OCI-LY7 (cell line): Measurements from ENCODE around the gene PPFIBP1. TPM values are rescaled to one million over a fixed set of nuclear protein-coding genes. Genes with fewer than 3 reads are reported as not detected.

Experiments used
- BruUV-seq: library from RNA; stranded (reverse); fragments of 400-500 nt; replicated peaks from 2 replicates; lab custom pipeline; 2021; lab: Mats Ljungman, UMichigan
- CTCF ChIA-PET: fragments of 300-600 bp; sonication (Branson Sonifier 250); formaldehyde crosslinking; loops from one replicate; lab custom pipeline; 2022; ENCODE audit warnings: antibody characterized with exemption; ENCODE audit not compliant: unreplicated experiment; lab: Charles Lee
- POLR2A ChIA-PET: fragments of 300-600 bp; sonication (Branson Sonifier 250); formaldehyde crosslinking; loops from one replicate; lab custom pipeline; 2022; ENCODE audit warnings: antibody characterized with exemption; lab: Charles Lee
- DNase-seq: peaks from one replicate; pipeline ENCODE4 v3.0.0-alpha.2; 2015; ENCODE audit warnings: low spot score
- H2AFZ ChIP-seq: fragments of 200-600 bp; sonication (generic), shearing (Covaris generic); 2 replicates; pipeline ENCODE4 v1.6.1; 2014; ENCODE audit warnings: mild to moderate bottlenecking, antibody characterized with exemption, low read length, moderate library complexity
- H3K27ac ChIP-seq: fragments of 200-600 bp; sonication (generic); 2 replicates; pipeline ENCODE4 v1.5.1; 2014; ENCODE audit warnings: mixed run types, low read depth, mild to moderate bottlenecking, moderate library complexity, low read length, inconsistent platforms; ENCODE audit not compliant: poor library complexity, severe bottlenecking
- H3K36me3 ChIP-seq: fragments of 200-600 bp; sonication (generic); 2 replicates; pipeline ENCODE4 v1.6.1; 2014; ENCODE audit warnings: mild to moderate bottlenecking, antibody characterized with exemption, low read length, moderate library complexity, mixed read lengths; ENCODE audit not compliant: insufficient read depth
- H3K4me1 ChIP-seq: fragments of 200-600 bp; sonication (generic); 2 replicates; pipeline ENCODE4 v1.5.1; 2014; ENCODE audit warnings: mild to moderate bottlenecking, low read length; ENCODE audit not compliant: insufficient read depth, poor library complexity, severe bottlenecking
- H3K4me2 ChIP-seq: fragments of 200-600 bp; sonication (generic); 2 replicates; pipeline ENCODE4 v1.6.1; 2014; ENCODE audit warnings: mild to moderate bottlenecking, low read length
- H3K4me3 ChIP-seq: fragments of 200-600 bp; sonication (generic); 2 replicates; pipeline ENCODE4 v1.5.1; 2014; ENCODE audit warnings: mild to moderate bottlenecking, low read depth, low read length; ENCODE audit not compliant: poor library complexity, severe bottlenecking
- H3K79me2 ChIP-seq: fragments of 200-600 bp; sonication (generic); 2 replicates; pipeline ENCODE4 v1.6.1; 2016; ENCODE audit warnings: low read depth, mild to moderate bottlenecking, low read length, moderate library complexity, mixed read lengths; ENCODE audit not compliant: insufficient read depth
- H3K9me2 ChIP-seq: fragments of 200-600 bp; sonication (generic); 2 replicates; pipeline ENCODE4 v1.6.1; 2016; ENCODE audit warnings: mild to moderate bottlenecking, low read length, mixed read lengths; ENCODE audit not compliant: insufficient read depth
- H3K9me3 ChIP-seq: fragments of 200-600 bp; sonication (generic); 2 replicates; pipeline ENCODE4 v1.6.1; 2014; ENCODE audit warnings: mild to moderate bottlenecking, mixed run types, low read length, mixed read lengths
- H4K20me1 ChIP-seq: fragments of 200-600 bp; sonication (generic); 2 replicates; pipeline ENCODE4 v1.6.1; 2014; ENCODE audit warnings: mild to moderate bottlenecking, antibody characterized with exemption, low read length, moderate library complexity, mixed read lengths; ENCODE audit not compliant: insufficient read depth
- EZH2phosphoT487 ChIP-seq: fragments of 200-600 bp; sonication (generic); IDR thresholded peaks from 2 replicates; pipeline ENCODE4 v1.6.1; 2018; ENCODE audit warnings: low read depth, borderline replicate concordance, mild to moderate bottlenecking, mixed run types, antibody characterized with exemption, low read length, moderate library complexity, mixed read lengths
- intact Hi-C: fragments of 100-400 bp; cut with micrococcal nuclease; formaldehyde crosslinking; loops from one replicate; pipeline ENCODE4 v1.10.0; 2022; ENCODE audit not compliant: unreplicated experiment
- total RNA-seq, 2 experiments: library from RNA; depleted of rRNA in 1 of 2; stranded (reverse); fragments of >200 nt in 1 of 2; shearing (Covaris generic) in 1 of 2; gene quantifications; 2 replicates each; pipeline ENCODE4 v1.2.3, GENCODE V29; 2014 to 2022
- TF ChIP-seq, protein P1 (sequence below): fragments of 200-600 bp; sonication (generic); conservative IDR thresholded peaks from 2 replicates; pipeline ENCODE4 v1.5.1; 2014; ENCODE audit warnings: mild to moderate bottlenecking, antibody characterized with exemption, low read length, moderate library complexity, mixed read lengths

The PPFIBP1 gene
- total RNA-seq, 2 experiments from 2014 or later, result 7.3 to 14.6 TPM

DNA sequence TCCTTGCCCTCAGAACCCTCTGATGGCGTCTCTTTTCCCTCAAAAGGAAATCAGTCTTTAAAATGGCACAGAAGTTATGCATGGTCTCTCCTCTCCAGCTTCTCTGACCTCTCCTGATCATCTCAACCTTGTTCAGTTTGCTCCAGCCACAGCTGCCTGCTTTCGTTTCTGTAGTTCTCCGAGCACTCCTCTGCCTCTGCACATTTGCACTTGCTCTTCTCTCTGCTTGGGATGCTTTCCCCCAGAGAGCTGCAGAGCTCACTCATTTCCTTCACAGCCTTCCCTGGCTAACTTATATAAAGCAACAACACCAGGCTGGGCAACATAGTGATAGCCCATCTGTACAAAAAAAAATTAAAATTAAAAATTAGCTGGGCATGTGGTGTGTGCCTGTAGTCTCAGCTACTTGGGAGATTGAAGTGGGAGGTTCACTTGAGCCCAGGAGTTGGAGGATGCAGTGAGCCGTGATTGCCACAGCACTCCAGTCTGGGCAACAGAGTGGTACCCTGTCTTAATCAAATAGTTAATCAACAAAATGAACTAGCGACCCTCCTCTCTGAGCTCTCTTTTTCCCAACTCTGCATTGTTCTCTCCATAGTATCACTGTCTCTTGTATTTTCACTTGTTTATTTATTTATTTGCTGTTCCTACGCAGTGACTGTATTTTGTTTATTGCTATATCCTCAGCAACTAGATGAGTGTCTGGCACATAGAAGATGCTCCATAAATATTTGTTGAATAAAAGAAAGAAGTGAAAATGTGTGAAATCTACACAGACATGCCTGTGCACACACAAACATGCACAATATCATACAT lies 37.7 kb downstream of the PPFIBP1 start:
- H3K4me1 ChIP-seq, result no peaks in the 10 kb centered on the region
- intact Hi-C loops, result no loop called here
- ChIA-PET CTCF (no interaction called here), POLR2A (interaction anchor here (0.6 to 1.0 kb wide), 7 partner anchors 14 to 269 kb away, joined by 3 to 6 read pairs (median 3); partner anchors contain the start of gene PPFIBP1)
- no peak for DNase-seq
- H3K36me3 ChIP-seq, result no peaks in the 10 kb centered on the region
- H3K27ac ChIP-seq, result no peak overlapping the region
- H3K9me3 ChIP-seq, result no peaks in the 10 kb centered on the region
- no peak for TF ChIP-seq EZH2phosphoT487
- TF ChIP-seq, protein P1, sequence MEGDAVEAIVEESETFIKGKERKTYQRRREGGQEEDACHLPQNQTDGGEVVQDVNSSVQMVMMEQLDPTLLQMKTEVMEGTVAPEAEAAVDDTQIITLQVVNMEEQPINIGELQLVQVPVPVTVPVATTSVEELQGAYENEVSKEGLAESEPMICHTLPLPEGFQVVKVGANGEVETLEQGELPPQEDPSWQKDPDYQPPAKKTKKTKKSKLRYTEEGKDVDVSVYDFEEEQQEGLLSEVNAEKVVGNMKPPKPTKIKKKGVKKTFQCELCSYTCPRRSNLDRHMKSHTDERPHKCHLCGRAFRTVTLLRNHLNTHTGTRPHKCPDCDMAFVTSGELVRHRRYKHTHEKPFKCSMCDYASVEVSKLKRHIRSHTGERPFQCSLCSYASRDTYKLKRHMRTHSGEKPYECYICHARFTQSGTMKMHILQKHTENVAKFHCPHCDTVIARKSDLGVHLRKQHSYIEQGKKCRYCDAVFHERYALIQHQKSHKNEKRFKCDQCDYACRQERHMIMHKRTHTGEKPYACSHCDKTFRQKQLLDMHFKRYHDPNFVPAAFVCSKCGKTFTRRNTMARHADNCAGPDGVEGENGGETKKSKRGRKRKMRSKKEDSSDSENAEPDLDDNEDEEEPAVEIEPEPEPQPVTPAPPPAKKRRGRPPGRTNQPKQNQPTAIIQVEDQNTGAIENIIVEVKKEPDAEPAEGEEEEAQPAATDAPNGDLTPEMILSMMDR, result no peak
- no peaks in the 10 kb centered on the region for H4K20me1 ChIP-seq
- H3K4me3 ChIP-seq, result no peak overlapping the region
- no peak overlapping the region for H2AFZ ChIP-seq
- H3K79me2 ChIP-seq, result no peaks in the 10 kb centered on the region
- H3K4me2 ChIP-seq, result no peak overlapping the region
- BruUV-seq, result no TSS peak
- H3K9me2 ChIP-seq, result no peaks in the 10 kb centered on the region

DNA sequence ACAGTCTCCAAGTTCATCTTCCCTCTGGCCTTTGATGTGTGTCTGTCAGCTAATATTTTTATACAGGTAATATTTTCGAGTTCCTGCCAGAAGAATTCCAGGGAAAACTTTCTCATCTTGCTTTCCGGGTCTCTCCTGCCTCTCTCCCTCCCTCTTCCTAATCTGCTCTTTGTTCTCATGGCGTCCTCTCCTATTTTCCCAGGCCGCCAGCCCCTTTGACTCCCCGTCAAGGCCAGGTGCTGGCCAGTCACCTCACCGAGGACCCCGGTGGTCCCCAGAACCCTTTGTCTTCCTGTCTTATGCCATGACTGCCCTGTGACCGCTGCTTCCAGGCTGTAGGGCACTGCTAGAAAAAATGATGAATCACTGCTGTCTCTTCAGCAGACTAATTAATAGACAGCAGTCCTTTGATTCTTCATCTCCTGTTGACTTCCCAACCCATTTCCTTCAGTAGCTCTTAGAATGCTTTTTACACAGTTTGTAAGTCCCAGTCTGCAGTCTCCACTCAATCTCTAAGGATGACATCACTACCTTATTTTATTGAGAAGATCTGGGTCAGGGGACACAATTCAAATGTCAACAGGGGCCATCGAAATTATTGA lies 40.7 kb downstream of the PPFIBP1 start:
- H3K4me1 ChIP-seq, result no peaks in the 10 kb centered on the region
- no peaks in the 10 kb centered on the region for H3K79me2 ChIP-seq
- H3K9me2 ChIP-seq, result no peaks in the 10 kb centered on the region
- H3K4me2 ChIP-seq, result no peak overlapping the region
- H4K20me1 ChIP-seq, result no peaks in the 10 kb centered on the region
- no peaks in the 10 kb centered on the region for H3K36me3 ChIP-seq
- H2AFZ ChIP-seq, result no peak overlapping the region
- no peak for TF ChIP-seq EZH2phosphoT487
- TF ChIP-seq, protein P1, result no peak
- CTCF ChIA-PET, result no interaction called here
- no peak overlapping the region for H3K4me3 ChIP-seq
- H3K27ac ChIP-seq, result no peak overlapping the region
- DNase-seq, result no peak
- POLR2A ChIA-PET, result interaction anchor here (0.5 kb wide), 1 partner anchor 398 kb away, joined by 4 read pairs; no protein-coding TSS in a partner anchor
- no TSS peak for BruUV-seq
- no peaks in the 10 kb centered on the region for H3K9me3 ChIP-seq
- intact Hi-C loops, result no loop called here
